GM12892 (cell line): ENCODE data around the gene SLC39A2.

Source experiments
- POLR2AphosphoS5 ChIP-seq: IDR thresholded peaks from 2 replicates; pipeline ENCODE4 v1.6.1; 2011; ENCODE audit warnings: low read depth, low read length, control low read depth
- TAF1 ChIP-seq: IDR thresholded peaks from 2 replicates; pipeline ENCODE4 v1.6.1; 2011; ENCODE audit warnings: low read depth, mild to moderate bottlenecking, control low read depth, low read length, borderline replicate concordance

GRCh38 chr14:21039585-21040369, 40.7 kb downstream of the SLC39A2 start:
- TF ChIP-seq TAF1 (no peak), POLR2AphosphoS5 (no peak)
